ENCODE results near the gene P2RY6.
"Not testable (repeated sequence)": the region's sequence is repeated elsewhere in the genome, so short reads cannot be mapped to it uniquely, and the experiment has no call there.

The P2RY6 gene

DNA sequence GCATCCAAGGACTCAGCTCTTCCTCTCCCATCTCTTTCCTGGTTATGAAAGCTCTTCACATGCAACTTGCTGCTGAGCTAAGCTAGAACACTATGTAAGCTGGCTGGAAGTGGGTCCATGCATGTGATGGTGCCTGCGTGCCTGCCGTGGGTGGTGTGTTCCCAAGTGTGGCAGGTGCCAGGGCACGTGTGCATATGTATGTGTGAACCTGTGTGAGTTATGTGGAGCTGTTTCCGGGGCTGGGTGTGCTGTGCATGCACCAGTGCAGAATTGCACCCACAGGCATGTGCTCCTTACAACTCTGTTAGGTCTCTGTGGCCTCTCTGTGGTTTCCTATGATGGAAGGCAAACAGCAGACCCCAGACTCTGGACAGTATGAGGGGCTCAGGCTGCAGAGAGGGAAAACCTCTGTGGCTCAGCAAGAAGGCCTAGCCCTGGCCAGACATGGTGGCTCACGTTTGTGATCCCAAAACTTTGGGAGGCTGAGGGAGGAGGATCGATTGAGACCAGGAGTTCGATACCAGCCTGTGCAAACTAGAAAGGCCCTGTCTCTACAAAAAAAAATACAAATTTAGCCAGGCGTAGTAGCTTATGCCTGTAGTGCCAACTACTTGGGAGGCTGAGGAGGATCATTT is 4.1 kb upstream of the P2RY6 start:
- no peak overlapping the region for H3K4me3 ChIP-seq (ENCODE audit: control insufficient read depth, low read depth, low read length)
- TF ChIP-seq, protein P1, sequence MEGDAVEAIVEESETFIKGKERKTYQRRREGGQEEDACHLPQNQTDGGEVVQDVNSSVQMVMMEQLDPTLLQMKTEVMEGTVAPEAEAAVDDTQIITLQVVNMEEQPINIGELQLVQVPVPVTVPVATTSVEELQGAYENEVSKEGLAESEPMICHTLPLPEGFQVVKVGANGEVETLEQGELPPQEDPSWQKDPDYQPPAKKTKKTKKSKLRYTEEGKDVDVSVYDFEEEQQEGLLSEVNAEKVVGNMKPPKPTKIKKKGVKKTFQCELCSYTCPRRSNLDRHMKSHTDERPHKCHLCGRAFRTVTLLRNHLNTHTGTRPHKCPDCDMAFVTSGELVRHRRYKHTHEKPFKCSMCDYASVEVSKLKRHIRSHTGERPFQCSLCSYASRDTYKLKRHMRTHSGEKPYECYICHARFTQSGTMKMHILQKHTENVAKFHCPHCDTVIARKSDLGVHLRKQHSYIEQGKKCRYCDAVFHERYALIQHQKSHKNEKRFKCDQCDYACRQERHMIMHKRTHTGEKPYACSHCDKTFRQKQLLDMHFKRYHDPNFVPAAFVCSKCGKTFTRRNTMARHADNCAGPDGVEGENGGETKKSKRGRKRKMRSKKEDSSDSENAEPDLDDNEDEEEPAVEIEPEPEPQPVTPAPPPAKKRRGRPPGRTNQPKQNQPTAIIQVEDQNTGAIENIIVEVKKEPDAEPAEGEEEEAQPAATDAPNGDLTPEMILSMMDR (IDR thresholded peaks at IDR 0.05; ENCODE audit: control insufficient read depth, insufficient read depth, low read depth, low read length, missing control alignments): no peak
- no peak for DNase-seq (ENCODE audit: low read depth)

DNA sequence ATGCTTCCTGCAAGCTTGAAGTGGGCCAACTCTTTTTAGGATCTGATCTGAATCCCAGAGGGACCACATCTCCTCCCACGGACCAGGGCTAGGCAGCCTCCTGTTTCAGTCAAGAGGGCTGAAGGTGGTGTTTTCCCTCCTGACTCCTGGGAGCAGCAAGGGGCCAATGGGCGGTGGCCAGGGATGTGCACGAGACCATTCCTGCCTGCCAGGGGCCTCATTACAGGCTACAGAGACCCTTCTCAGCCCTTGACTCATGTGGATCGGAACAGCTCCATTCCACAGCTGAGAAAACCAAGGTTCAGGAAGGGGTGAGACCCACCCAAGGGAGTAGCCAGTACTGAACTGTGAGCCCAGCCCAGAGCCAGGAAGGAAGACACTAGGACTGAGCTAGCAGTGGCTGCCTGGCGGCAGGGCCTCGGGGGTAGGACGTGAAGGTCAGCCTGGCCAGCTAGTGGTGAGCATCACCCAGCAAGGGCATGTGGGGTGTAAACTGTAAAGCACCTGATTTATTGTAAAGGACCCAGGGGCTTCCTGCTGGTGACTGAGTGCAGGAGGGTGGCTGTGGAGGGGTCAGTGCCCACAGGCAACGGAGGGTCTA is 3.4 kb upstream of the P2RY6 start:
- H3K4me3 ChIP-seq (ENCODE audit: control insufficient read depth, low read depth, low read length): no peak overlapping the region
- DNase-seq (ENCODE audit: low read depth): no peak
- TF ChIP-seq, protein P1 (IDR thresholded peaks at IDR 0.05; ENCODE audit: control insufficient read depth, insufficient read depth, low read depth, low read length, missing control alignments): no peak

DNA sequence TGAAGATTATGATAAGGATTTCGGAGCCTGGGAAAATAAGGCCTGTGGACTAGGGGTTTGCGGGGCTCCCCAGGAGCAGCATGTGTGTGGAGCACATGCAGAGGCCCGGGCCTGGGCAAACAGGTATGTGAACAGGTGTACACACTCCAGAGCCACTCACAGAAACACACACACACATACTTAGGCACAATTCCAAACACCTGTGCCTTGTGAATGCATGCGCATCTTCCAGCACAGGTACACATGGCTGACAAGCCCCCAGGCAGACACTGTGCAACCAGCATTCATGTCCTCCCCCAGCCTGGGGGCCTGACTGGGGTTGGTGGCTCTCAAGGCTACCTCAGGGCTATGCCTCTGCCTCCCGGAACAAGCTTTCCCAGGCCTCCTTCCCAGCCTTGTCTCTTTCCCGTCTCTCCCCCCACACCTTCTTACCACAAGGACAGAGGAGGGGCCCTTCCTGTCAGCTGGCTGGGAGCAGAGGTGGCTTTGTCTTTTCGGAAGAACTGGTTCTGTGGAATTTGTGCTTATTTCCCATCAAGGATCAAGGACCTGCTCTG is 2.6 kb upstream of the P2RY6 start:
- no peak overlapping the region for H3K4me3 ChIP-seq (ENCODE audit: control insufficient read depth, low read depth, low read length)
- DNase-seq (ENCODE audit: low read depth): no peak

DNA sequence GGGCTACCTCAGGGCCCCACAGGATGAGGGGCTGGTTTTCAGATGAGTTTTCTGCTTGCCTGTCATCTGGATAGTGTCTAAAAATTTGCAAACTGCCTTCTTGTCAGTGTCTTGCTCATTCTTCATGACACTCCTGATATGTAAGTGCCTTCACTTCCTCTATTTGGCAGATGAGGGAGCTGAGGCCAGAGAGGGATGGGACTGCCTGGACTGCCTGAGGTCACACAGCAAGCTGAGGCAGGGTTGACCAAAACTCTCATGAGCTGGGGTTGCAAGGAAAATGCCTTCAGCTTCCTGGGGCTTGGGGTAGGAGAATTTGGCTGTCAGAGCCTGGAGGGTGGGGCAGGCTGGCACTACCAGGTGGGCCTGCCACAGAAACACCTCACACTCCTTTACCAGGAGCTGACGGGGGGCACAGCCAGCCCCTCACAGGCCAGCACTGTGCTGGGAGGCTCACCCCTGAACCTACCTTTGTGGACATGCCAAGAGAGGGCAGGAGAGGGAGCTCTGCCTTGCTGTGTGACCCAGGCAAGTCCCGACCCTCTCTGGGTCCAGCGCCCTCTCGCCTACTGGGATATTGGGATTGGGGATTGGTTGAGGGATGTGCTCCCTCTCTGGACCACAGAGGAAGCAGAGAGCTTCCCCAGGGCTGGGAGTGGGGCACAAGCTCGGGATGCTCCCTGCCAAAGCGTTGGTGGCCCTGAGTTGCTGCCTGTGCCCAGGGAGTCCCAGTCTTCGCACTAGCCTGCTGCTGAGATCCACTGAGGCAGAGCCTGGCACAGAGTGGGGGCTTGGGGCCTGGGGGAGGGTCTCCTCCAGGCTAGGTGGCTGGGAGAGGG is 1.9 kb upstream of the P2RY6 start:
- TF ChIP-seq, protein P1 (IDR thresholded peaks at IDR 0.05; ENCODE audit: control insufficient read depth, insufficient read depth, low read depth, low read length, missing control alignments): no peak
- H3K4me3 ChIP-seq (ENCODE audit: control insufficient read depth, low read depth, low read length): no peak overlapping the region
- no peak for DNase-seq (ENCODE audit: low read depth)

More for the DNA sequence above, 2.6 kb upstream of the P2RY6 start:
- TF ChIP-seq, protein P1 (IDR thresholded peaks at IDR 0.05; ENCODE audit: control insufficient read depth, insufficient read depth, low read depth, low read length, missing control alignments): no peak

DNA sequence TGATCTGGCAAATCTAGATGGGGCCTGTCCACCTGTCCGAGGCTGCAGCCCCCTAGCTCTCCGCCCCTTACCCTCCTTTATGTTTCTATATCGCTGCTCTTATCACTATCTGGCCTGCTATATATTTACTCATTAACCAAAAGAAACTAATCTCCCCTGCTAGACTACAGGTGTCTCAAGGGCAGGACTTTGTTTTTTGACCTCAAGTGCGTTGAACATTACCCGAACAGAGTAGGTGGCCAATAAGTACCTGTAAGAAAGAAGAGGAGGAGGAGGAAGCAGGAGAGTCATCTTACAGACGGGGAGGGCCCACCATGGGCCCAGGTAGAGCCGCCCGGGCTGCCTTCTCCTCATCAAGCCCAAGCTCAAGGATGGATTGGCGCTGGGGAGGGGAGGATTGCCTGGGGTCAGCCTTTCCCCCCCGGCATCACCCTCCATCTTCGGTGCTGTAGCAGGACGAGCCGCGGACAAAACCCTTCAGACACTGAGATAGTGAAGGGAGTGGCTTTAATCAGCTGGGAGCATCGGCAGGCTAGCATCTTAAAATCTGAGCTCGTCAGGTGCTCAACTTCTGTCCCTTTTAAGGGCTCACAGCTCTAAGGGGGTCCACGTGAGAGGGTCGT is 1.2 kb upstream of the P2RY6 start:
- TF ChIP-seq, protein P1 (IDR thresholded peaks at IDR 0.05; ENCODE audit: control insufficient read depth, insufficient read depth, low read depth, low read length, missing control alignments): no peak
- no peak for DNase-seq (ENCODE audit: low read depth)
- no peak overlapping the region for H3K4me3 ChIP-seq (ENCODE audit: control insufficient read depth, low read depth, low read length)

DNA sequence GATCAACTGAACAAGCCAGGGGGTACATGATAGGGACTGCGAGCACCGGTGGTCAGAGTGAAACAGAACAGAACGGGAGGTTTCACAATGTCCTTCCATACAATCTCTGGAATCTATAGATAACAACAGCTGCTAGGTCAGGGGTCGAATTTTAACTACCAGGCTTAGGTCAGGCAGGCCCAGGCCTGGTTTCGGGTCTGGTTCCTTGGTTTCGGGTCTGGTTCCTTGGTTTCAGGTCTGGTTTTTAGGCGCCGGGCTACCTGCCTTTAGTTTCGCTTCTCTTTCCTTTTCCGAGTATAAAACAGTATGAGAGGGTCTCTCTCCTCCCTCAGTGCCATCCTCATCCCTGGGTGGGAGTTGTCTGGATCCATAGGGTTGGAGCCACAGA is 666 bp upstream of the P2RY6 start:
- DNase-seq (ENCODE audit: low read depth): not testable (repeated sequence)

More for the DNA sequence above, 666 bp upstream of the P2RY6 start:
- not testable (repeated sequence) for H3K4me3 ChIP-seq (ENCODE audit: control insufficient read depth, low read depth, low read length)

Measured in AG09309 (cell line).